ENCODE measurements around the gene LZTFL1.

- TF ChIP-seq, protein P1, sequence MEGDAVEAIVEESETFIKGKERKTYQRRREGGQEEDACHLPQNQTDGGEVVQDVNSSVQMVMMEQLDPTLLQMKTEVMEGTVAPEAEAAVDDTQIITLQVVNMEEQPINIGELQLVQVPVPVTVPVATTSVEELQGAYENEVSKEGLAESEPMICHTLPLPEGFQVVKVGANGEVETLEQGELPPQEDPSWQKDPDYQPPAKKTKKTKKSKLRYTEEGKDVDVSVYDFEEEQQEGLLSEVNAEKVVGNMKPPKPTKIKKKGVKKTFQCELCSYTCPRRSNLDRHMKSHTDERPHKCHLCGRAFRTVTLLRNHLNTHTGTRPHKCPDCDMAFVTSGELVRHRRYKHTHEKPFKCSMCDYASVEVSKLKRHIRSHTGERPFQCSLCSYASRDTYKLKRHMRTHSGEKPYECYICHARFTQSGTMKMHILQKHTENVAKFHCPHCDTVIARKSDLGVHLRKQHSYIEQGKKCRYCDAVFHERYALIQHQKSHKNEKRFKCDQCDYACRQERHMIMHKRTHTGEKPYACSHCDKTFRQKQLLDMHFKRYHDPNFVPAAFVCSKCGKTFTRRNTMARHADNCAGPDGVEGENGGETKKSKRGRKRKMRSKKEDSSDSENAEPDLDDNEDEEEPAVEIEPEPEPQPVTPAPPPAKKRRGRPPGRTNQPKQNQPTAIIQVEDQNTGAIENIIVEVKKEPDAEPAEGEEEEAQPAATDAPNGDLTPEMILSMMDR (IDR thresholded peaks at IDR 0.05; ENCODE audit: low read depth, low read length, missing input control), result no peak
- TF ChIP-seq ATF3 (IDR thresholded peaks at IDR 0.05) (no peak), RAD21 (IDR thresholded peaks at IDR 0.05) (no peak), HNF4G (IDR thresholded peaks at IDR 0.05) (no peak), GABPA (IDR thresholded peaks at IDR 0.05 in 1 of 2, conservative IDR thresholded peaks at IDR 0.05 in 1 of 2) (no peak), TAF1 (conservative IDR thresholded peaks at IDR 0.05) (no peak), JUND (IDR thresholded peaks at IDR 0.05) (no peak), FOXA1 (IDR thresholded peaks at IDR 0.05) (no peak), SP1 (IDR thresholded peaks at IDR 0.05) (no peak)
Observed at GRCh38 chr3:45790596-45790995, 51.3 kb downstream of the LZTFL1 start.
